Activated T-cell treated with anti-CD3 and anti-CD28 coated beads for 48 hours (primary cell): ENCODE results near the gene TXNRD2.

ENCODE experiments used
- DNase-seq: peaks from one replicate; pipeline ENCODE4 v3.0.0-alpha.2; 2020; ENCODE audit warnings: low read depth

The TXNRD2 gene

GRCh38 chr22:19904935-19905334 lies 36.7 kb downstream of the TXNRD2 start:
- DNase-seq: no peak

- DNase-seq: no peak
Observed at GRCh38 chr22:19904174-19904856, 37.3 kb downstream of the TXNRD2 start.

DNA sequence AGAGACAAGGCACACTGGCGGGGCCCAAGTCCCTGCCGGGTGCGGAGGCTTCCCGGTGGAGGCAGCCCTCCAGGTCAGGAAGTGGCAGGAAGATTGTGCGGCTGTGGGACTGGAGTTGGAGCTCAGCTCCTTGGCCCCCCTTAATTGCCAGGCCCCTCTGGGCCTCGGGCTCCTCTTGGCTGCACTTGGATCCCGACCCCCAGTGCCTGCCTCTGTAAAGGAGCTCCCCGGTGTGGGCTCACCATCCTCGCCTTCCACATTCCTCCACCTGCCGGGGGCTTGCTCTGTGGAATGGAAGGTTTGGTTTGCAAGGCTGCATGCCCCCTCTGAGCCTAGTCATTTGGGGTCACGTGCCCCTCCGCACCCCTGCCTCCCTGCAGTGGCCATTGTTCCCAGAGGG lies 38.1 kb downstream of the TXNRD2 start:
- DNase-seq: no peak

DNA sequence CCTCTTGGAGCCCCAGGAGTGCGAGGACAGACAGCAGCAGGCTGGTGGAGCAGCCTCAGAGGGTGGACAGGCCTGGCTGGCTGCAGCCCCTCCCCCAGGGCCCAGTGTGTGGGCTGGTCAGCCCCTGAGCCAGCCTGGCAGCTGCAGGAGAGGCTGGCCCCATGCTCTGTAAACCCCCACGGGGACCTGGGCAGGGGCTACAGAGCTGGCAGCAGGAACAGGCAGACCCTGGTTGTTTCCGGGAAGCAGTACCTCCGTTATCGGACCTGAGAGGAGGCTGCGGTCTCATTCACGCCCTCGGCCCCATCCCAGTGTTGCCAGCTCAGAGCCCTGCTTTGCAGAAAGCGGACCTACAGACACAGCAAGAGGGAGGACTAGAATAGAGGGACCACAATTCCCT lies 38.6 kb downstream of the TXNRD2 start:
- DNase-seq: no peak

- no peak for DNase-seq
Observed at GRCh38 chr22:19902245-19902715, 39.3 kb downstream of the TXNRD2 start.

DNA sequence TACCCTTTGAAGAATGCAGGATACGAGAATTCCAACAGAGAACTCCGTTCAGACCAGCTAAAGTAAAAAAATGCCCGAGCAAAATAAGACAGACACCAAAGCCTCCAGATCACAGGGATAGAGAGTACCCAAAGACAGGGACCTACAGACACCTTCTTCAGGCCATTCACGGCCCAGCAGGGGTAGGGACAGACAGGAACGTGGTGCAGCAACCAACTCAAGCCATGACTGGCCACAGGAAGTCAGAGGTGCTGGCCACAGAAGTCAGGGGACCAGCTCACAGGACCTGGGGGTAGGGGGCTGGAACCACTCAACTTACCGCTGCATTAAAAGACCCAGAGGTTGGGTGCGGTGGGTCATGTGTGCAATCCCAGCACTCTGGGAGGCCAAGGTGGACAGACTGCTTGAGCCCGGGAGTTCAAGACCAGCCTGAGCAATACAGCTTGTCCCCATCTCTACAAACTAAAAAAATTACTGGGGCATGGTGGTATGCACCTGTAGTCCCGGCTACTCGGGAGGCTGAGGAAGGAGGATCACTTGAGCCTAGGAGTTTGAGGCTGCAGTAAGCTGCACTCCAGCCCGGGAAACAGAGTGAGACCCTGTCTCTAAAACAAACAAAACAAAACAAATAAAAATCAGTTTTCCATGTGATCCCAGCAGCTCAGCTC lies 39.9 kb downstream of the TXNRD2 start:
- no peak for DNase-seq

GRCh38 chr22:19900707-19901436 lies 40.7 kb downstream of the TXNRD2 start:
- DNase-seq: no peak

DNA sequence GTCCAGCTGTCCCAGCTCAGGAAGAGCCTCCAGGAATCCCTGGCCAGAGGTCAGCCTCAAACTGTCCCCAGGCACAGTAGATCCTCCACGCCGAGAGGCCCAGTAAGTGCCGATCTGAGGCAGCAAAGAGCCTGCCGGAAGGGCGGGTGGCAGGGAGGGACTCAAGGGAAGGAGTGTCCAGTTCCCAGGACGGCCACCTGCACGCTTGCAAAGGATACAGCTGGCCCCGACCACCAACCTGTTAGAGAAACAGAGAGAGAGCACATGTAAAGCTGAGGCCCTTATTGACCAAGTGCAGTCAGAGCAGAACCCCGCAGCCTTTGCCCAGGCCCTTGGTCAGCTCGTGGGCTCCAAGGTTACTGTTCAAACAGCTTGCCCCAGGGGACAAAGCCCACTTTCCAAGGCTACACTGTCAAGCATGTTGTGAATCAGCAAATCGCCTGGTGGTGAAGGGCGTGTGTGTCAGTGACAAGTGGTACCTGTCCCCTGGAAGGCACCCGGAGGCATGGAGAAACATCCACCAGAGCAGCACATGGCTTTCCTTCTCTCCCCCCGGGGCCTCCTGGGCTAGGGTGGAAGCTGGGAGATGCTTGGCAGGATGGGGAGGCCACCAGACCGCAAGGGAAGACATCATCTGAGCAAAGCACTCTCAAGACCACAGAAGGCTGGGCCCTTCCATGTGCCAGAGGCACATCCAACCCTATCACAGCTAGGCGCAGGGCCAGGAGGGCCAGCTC lies 42.6 kb downstream of the TXNRD2 start:
- no peak for DNase-seq

DNA sequence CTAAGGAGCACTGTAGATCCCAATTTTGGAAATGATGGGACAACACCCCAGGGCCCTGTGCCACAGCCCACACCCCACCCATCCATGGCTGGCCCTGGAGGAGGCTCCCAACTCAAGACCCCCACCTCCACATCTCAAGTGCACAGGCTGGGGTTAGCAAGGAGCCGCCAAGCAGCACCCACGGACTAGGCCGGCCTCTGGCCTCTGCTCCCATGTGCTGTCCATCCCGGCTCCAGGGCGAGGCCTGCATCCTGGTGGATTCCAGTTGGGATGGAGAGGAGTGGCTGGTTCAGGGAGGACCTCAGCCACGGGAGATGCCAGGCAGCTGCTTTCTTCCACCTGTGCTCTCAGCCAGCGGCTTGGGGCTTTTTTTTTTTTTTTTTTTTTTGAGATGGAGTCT lies 43.5 kb downstream of the TXNRD2 start:
- DNase-seq: no peak

GRCh38 chr22:19897726-19898125 lies 43.9 kb downstream of the TXNRD2 start:
- DNase-seq: no peak

DNA sequence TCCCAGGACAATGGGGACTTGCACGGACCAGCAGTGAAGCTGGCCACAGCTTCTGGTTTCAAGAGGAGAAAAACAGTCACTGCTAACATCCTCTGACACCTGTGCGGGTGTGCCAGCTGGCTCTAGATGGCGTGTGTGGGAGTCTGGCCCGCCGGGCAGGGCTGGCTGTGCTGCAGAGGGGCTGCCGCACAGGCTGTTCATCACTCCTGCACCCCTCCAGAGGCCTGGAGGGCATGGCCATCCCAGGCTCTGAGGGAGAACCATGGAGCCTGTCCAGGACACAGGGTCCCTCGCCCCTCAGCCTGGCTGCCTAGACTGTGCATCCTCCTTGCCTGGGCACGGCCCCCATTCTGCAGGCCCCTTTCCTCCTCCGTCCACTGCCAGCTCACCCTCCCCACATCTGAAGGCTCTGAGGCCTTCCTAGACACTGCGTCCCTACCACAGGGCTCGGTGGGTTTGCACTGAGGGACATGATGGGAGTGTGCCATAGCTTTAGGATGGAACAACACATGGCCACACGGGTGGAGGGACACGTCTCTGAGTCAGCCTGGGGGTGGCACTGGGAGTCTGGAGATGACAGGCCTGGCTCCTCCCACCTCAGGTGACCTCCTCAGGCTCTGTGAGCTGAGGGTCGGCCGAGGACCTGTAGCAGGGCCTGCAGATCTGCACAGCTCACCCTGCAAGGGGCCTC lies 44.8 kb downstream of the TXNRD2 start:
- no peak for DNase-seq

GRCh38 chr22:19895160-19895849 lies 46.3 kb downstream of the TXNRD2 start:
- no peak for DNase-seq

DNA sequence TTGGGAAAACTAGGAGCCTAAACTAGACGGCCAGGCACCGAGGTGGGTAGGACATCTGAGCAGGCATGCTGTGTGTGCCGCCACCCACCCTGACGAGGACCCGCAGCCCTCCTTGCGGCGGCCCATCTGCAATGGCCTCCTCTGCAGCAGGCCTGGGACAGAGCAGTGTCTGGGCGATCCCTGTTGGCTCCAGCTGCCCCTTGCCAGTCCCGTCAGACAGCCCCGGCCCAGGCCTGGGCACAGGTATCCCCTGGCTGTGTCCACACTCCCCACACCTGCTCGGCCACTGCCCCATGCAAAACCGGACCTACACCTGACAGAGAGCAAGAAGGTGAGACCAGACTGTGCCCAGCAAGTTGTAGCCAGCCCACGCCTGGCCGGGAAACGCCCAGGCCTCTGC lies 48.3 kb downstream of the TXNRD2 start:
- DNase-seq: no peak

DNA sequence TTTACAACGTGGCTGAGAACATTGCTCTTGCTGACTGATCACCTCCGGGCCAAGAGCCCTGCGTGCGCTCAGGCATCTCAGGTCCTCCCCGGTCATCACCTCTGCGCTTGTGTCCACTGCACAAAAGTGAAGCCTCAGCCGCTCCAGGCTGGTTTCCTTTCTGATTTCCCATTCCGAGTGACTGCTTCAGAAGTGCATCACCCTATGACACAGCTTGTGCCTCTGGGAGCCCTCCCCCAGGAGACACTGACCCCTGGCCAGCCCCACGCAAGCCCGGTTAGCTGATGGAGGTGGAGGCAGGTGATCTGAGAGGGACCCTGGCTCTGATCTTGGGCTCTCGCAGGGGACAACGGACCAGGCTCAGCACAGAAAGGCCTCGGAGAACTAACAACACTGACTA lies 48.7 kb downstream of the TXNRD2 start:
- DNase-seq: no peak

DNA sequence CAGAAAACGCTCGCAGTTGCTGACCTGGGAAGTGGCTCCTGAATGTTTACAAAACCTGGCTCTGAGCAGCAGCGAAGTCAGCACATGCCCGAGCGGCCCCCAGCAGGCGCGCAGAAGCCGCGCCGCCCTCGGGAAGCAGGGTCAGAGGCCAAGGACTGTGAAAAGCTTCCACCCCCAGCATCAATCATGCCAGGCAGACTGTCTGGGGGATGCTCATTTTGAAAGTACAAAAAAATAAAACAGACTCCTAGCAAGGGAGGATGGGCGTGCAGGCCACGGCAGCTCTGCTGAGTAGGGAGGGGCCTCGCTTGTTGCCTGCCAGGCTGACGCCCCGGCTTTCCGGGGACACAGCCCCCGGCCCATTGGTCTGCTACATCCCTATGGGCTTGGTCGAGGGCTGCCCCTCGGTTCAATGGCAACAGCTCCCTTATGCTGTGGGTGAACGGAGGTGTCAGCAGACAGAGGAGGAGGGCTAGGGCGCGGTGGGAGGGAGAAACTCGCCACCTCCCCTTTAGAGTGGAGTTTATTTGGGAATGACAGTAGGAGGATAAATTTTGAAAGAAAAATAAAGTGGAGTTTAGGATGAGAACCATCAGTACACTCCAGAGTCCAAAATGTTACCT lies 49.2 kb downstream of the TXNRD2 start:
- peak; percentile 63 for DNase-seq

DNA sequence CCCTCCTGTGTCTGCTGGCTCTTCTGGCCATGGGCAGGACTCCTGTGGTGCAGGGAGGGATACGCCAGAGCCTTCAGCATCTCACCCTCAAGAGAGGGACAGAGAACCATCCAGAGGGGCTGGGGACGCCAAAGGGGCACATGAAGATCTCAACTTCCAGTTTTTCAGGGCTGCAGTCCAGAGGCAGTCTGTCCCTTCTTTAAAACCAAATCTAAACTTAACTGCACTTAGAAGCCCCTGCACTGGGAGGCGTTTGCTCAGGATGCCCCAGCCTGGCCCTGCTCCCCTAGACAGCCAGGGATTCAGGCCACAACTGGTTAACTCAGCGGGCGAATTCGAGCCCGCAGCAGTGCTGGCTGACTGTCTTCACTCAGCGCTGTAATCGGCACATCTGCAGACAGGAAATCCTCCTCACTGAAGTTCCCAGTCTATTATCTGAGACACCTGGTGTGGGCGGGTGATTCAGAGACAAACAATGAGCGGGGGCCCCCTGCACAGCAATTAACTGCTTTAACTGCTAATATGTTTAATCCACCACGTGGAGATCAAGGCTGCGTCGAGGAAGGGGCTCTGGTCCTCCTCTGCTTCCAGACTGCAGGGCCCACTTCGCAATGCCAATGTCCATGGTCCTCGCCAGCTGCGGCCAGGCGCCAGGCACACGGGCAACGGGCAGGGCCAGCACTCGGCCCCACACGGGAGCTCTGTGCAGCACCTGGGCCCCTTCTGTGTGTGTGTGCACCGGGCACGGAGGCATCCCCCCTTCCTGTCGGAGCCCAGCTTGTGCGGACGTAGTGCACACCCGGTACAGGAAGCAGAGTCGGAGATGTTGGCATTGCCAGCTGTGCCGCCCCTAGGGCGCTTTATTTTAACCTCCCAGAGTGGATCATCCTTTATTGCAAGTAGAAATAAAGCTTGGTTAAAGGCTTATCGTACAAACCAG lies 50.0 kb downstream of the TXNRD2 start:
- peak; percentile 72 for DNase-seq

GRCh38 chr22:19890502-19891316 lies 50.9 kb downstream of the TXNRD2 start:
- DNase-seq: no peak

GRCh38 chr22:19889951-19890350 lies 51.7 kb downstream of the TXNRD2 start:
- DNase-seq: peak; percentile 35
